Measurements from ENCODE around the gene AFF2.

GRCh38 chrX:148885203-148885602, 384.8 kb downstream of the AFF2 start:
- TF ChIP-seq POLR2A (IDR thresholded peaks at IDR 0.05), result no peak
- TF ChIP-seq CTCF (IDR thresholded peaks at IDR 0.05), result no peak
- TF ChIP-seq POLR2AphosphoS5 (IDR thresholded peaks at IDR 0.05), result no peak

Data from upper lobe of left lung (tissue), 4 donors.